Testis (tissue), 2 donors: ENCODE data around the gene DALRD3.

Experiments
- CTCF ChIP-seq, 3 experiments: fragments of 450-650 bp in 2 of 3; fragments of 200-600 bp in 1 of 3; sonication (generic) in 1 of 3; IDR thresholded peaks; one replicate each; pipeline ENCODE4 v1.5.1; 2016 to 2019; ENCODE audit warnings: antibody characterized with exemption in 3 of 3, mild to moderate bottlenecking in 2 of 3, moderate library complexity in 1 of 3
- POLR2A ChIP-seq: fragments of 450-650 bp; IDR thresholded peaks from one replicate; pipeline ENCODE4 v1.6.1; 2017; ENCODE audit warnings: antibody characterized with exemption, mild to moderate bottlenecking, moderate library complexity

GRCh38 chr3:49021813-49022687 lies 3.7 kb upstream of the DALRD3 start, which contains the start of gene NDUFAF3:
- TF ChIP-seq POLR2A (no peak), CTCF (IDR thresholded peaks at IDR 0.05) (peak; percentile 95 to 98 (median 96))
